ENCODE results near the gene CLK2. TPM values are rescaled to one million over a fixed set of nuclear protein-coding genes. Genes with fewer than 3 reads are reported as not detected.
"Not testable (repeated sequence)": the region's sequence is repeated elsewhere in the genome, so short reads cannot be mapped to it uniquely, and the experiment has no call there.

Gene CLK2
- total RNA-seq, 1 donor from 2014 or later: 22.6 TPM

DNA sequence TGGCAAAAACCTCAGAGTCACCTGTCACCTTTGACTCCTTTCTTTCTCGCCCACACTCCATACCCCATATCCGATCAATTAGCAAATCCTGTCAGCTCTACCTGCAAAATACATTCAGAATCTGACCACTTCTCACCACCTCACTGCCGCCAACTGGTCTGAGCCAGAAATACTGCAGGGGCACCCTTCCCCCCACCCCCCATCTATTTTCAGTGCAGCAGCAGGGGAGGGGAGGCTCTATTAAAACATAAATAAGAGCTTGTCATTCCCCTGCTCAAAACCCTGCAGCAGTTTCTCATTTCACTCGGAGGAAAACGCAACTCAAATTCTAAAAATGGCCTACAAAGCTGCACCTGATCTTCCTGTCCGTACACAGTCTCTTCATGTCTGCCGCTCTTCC lies 24.1 kb upstream of the CLK2 start:
- no peak for ATAC-seq
- no peak for DNase-seq (ENCODE audit: low spot score)

DNA sequence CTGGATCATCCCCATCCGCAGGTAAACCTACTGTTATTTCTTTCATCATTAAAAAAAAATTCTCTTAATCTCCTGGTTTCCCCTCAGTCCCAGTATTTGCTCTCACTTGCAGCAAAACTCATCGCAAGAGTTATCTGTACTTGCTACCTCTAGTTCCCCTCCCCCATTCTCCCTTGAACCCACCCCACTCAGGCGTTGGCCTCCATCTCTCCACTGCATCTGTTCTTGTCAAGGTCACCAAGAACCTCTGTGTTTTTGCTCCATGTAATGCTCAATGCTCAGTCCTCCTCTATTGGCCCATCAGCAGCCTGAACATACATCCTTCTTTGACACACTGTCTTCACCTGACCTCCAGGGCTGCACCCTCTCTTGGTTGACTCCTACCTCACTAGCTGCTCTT lies 23.4 kb upstream of the CLK2 start:
- ATAC-seq: no peak
- DNase-seq (ENCODE audit: low spot score): no peak

DNA sequence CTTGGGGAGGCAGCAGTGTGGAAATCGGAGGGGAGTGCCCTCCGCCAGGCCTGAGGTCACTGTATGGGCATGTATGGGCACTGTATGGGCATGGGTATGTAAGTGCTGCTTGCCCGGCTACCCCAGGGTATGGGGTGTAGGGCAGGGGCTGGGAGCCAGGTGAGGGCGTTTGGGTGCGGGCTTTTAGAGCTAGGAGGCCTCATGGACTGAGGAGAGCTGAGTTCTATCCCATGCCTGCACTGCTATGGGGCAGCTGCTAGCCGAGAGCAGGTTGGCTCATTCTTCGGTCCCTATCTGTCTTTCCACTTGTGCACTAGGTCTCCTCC lies 22.6 kb upstream of the CLK2 start:
- no peak for ATAC-seq
- no peak for DNase-seq (ENCODE audit: low spot score)

DNA sequence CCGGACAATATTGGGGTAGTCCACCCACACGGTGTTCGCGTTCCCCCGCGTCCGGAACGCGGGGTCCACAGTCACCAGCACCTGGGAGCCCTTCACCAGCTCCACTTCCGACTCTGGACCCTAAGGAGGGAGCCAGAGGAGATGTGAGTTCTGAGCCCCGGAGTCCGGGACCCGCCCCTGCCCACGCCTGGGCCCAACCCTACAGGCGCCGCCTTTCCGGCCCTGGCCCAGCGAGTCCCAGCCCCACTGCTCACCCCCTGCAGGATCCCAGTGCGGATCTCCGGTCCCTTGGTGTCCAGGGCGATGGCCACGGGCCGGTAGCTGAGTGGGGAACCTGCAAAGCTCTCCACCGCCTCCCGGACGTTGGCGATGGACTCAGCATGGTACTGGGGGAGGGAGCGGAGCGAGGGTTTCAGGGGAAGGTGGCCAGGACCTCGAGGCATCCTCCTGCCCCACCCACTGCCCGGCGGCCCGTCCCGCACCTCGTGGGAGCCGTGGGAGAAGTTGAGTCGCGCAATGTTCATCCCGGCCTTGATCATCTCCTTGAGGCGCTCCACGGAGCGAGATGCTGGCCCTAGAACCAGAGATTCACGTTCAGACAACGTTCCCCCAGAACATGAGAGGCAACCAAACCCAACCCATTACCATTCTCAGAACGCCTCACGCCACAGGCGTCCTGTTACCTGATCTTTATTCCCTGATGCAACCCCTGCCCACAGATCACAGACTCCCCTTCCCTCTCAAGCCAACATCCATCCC lies 22.1 kb upstream of the CLK2 start:
- DNase-seq (ENCODE audit: low spot score): no peak
- no peak for ATAC-seq

DNA sequence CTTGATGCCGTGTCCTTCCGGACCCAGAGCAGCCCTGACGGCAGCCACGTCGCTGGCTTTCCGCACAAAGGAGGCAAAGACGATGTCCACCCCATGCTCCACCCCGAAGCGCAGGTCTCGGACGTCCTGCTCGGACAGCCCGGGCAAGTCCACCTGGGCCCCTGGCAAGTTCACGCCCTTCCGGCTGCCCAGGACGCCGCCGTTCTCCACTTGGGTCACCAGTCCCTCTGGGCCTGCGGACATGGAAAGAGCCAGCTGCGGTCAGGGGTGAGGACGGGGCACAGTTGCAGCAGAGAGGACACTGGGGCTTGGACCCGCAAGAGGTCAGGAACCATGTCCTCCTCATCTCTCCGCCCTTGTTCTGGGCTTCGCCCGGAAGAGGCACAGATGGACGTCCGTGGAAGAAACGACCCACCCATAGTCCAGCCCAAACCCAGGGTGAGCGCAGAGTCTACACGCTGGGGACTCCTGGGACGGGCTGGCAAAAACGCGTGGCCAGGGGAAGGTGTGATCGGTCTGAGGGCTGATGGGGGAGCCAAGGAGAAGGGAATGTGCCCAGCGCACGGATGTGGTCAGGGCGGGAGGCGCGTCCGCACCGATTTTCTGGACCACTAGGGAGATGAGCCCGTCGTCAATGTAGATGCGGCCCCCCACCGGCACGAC lies 21.3 kb upstream of the CLK2 start:
- ATAC-seq (no peak), DNase-seq (ENCODE audit: low spot score) (no peak)

DNA sequence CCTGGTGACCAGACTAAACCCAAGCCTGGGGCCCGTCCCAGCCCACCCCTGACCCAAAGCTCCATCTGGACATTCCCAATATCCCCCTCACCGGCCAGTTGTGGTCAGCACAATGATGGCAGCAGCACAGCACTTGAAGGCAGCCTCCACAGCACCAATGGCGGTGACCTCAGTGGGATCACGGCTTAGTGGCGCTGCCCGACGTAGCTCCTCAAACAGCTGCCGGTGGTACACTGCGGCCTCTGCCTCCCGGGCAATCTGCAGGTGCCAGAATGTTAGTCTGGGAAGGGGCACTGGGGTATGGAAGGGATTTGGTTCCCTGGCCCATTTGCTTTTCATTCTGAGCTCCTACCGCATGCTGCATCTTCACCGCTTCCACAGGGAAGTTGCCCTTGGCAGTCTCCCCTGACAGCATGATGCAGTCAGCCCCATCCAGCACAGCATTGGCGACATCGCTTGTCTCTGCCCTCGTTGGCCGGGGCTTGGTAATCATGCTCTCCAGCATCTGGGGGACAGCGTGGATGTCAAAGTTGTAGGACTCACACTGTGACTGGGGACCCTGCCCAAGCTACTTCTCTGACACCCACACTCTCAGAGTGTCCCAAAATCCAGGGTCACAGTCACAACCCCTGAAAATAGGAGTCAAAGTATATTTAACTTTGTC lies 19.9 kb upstream of the CLK2 start:
- no peak for DNase-seq (ENCODE audit: low spot score)
- ATAC-seq: no peak

DNA sequence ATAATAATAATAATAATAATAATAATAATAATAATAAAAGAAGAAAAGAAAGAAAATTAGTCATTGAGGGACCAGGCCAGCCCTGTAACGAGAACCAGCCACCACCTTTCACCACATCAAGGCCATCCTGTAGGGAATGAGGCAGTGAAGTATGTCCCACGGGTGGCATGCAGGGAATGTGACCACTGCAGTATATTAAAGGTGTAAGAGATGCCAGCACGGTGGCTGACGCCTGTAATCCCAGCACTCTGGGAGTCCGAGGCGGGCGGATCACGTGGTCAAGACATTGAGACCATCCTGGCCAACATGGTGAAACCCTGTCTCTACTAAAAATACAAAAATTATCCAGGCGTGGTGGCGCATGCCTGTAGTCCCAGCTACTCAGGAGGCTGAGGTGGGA lies 17.7 kb upstream of the CLK2 start:
- not testable (repeated sequence) for DNase-seq (ENCODE audit: low spot score); ATAC-seq

DNA sequence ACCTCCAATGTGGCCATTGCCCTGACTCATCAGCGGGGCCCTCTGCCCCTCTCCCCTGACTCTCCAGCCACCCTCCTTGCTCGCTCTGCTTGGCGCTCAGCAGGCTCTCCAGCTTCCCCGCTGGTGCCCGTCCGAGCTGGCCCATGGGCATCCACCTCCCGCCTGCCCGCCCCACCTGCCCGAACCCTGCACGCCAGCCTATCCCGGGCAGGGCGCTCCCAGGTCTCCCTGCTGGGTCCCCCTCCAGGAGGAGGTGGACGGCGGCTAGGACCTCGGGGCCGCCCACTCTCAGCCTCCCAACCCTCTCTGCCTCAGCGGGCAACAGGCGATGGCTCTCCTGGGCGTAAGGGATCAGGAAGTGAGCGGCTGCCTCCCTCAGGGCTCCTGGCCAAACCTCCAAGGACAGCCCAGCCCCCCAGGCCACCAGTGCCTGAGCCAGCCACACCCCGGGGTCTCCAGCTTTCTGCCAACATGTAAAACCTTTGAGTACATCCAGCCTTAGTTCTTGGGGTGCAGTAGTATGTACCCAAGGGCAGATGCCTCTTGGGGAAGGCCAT lies 14.8 kb upstream of the CLK2 start:
- DNase-seq (ENCODE audit: low spot score) (no peak), ATAC-seq (peak; percentile 13)

DNA sequence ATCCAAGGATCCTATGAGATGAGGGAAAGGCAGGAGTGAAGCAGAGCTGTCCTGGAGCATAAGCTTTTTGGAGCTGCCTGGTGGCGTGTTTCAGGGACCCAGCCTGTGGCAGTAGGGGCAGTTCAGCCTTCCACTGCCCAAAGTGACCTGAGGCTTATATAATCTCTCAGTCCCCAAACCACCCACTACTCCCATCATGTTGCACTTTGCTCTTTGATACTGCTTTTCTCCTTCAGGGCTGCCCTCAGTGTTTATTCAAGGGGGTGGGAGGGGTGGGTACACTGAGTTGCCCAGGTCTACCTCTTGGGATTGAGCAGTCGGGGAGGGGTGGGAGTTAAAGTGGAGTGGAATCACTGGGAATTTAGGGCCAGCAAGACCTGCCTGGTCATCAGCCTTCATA lies 13.2 kb upstream of the CLK2 start:
- ATAC-seq (peak; percentile 69), DNase-seq (ENCODE audit: low spot score) (no peak)

DNA sequence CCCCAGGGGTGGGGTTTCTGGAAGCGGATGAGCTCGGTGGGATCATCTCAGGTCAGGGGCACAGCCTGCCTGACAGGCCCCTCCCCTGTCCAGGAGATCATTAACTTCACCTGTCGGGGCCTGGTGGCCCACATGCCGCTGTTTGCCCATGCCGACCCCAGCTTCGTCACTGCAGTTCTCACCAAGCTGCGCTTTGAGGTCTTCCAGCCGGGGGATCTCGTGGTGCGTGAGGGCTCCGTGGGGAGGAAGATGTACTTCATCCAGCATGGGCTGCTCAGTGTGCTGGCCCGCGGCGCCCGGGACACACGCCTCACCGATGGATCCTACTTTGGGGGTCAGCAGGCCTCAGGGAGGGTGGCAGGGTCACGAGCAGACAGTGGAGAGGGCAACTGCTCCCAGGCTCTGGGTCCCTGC lies 12.3 kb upstream of the CLK2 start:
- no peak for DNase-seq (ENCODE audit: low spot score)
- peak; percentile 8 for ATAC-seq

DNA sequence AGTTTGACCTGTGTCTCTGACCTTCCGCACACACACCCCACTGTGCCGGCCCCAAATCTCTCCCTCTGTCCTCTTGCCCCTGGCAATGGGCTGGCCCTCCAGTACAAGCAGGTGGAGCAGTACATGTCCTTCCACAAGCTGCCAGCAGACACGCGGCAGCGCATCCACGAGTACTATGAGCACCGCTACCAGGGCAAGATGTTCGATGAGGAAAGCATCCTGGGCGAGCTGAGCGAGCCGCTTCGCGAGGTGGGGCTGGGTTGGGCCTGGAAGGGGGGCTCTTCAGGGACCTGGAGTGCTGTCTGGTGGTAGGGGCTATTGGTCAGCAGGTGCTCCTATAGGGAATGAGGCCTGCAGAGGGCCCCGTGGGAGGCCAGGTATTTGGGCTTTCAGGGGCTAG lies 11.8 kb upstream of the CLK2 start:
- no peak for DNase-seq (ENCODE audit: low spot score)
- ATAC-seq: no peak

DNA sequence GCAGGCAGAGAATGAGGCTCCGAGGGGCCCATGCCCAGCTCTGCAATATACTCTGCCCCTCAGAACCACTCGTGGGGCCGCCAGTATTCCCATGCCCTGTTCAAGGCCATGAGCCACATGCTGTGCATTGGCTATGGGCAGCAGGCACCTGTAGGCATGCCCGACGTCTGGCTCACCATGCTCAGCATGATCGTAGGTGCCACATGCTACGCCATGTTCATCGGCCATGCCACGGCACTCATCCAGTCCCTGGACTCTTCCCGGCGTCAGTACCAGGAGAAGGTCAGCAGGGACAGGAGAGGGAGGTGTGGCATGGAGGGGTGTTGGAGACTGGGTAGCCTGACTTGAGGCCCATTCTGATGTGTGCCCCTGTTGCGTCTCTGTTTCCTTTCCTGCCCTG lies 11.2 kb upstream of the CLK2 start:
- DNase-seq (ENCODE audit: low spot score) (no peak), ATAC-seq (no peak)

DNA sequence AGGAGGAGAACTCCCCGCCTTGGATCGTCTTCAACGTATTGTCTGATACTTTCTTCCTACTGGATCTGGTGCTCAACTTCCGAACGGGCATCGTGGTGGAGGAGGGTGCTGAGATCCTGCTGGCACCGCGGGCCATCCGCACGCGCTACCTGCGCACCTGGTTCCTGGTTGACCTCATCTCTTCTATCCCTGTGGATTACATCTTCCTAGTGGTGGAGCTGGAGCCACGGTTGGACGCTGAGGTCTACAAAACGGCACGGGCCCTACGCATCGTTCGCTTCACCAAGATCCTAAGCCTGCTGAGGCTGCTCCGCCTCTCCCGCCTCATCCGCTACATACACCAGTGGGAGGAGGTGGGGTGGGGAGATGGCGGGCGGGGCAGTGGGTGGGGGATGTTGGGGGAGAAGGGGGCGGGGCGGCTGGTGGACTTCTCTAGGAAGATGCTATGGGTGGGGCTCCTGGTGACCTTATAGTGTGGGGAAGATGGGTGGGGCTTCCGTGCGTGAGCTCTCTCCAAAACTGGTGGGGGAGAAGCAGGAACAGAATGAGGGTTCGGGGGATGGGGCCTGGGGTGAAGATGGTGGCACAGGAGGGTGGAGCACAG lies 9.3 kb upstream of the CLK2 start:
- ATAC-seq: no peak
- no peak for DNase-seq (ENCODE audit: low spot score)

DNA sequence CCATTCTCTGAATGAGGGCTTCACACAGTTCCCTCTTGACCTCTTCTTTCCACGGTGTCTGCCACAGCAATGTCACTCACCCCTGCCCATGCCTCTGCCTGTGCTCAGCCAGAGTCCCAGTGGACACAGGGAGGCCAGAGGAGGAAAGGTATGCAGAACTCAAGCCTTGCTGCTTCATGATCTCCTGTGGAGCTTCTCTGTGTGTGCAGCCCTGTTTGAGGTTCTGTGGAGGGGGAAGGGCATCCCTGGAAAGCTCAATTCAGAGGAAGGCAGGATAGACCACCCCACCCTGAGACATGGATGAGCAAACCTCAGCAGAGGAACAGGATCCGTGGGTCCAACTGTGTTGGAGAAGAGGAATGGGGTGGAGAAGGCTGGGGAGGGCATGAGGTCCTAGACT lies 6.0 kb upstream of the CLK2 start:
- ATAC-seq (no peak), DNase-seq (ENCODE audit: low spot score) (no peak)

DNA sequence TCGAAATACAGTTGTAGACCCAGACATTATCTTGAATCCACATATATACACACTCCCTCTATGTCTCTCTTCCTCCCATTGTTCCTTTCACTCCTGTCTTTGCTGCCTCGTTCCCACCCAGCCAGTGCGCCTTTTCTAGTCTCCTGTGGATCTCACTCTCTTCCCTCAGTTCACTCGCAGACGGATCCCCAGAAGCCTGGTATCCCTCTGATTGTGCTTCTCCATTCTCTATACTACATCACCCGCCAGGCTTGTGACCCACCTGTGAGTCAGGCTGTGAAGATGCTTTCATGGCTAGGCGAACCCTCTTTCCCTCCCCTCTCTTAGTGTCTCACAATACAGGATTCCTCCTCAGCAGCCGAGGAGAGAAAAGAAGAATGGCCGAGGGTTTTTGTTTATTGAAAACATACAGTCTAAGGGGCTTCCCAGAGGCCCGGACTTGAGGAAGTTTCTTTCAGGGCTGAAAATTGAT lies 5.4 kb upstream of the CLK2 start:
- no peak for DNase-seq (ENCODE audit: low spot score)
- no peak for ATAC-seq

DNA sequence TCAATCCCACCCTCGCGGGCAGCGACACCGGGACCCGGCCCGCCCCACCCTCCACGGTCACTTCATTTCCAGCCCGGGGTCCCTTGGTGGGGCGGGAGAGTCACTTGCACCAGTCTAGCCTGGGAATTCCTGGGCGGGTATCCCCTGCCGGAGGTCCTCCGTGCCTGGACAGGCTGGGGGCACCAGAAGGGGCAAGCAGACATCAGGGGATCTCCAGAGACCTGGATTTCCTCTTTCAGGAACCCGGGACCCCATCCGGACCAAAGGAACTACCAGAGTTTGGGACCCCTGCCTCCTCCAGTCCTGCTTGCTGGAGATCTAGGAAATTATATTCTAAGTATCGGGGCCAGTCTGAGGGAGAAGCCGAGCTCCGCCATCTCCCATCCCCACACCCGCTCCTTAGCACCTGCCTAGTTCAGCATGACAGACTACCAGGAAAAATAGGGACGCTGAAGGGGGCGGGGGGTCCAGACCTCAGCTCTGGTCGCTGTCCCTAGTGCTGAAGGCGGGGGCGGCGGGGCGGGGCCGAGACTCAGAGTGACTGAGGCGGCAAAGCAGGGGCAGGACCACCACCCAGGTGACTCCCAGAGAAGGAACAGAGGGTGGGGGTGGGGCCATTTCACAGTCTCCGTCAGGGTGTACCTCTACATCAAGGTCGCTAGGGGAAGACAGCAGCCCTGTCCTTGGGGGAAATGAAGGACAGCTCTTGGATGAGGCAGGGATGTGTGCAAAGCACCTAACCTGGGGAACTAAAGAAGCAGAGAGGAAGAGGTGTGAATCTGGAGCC lies 4.8 kb upstream of the CLK2 start:
- DNase-seq (ENCODE audit: low spot score): no peak
- ATAC-seq: peak; percentile 7

DNA sequence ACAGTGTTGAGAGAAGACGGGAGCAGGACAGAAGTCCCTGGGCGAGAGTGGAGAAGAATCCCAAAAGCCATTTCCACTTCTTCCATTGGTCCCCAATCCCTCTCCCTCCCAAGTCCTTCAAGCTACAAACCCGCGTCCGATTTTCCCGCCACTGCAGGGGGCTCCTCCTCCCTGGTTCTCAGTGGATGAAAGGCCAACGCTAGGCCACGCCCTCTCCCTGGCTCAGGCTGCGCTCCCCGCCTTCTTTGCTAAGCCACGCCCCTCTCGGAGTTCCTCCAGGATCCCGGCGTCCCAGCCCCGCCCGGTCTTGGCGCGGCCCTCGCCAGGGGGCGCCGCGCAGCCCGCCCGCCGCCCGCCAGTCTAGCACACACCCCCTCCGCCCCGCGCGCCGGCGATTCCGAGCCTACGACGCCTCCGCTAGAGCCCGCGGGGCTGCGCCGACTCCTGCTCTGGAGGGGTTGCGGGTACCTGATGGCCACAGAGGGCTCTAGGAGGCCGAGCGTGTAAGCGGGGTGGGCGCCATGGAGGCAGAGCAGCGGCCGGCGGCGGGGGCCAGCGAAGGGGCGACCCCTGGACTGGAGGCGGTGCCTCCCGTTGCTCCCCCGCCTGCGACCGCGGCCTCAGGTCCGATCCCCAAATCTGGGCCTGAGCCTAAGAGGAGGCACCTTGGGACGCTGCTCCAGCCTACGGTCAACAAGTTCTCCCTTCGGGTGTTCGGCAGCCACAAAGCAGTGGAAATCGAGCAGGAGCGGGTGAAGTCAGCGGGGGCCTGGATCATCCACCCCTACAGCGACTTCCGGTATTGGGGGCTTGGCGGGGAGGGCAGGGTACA lies 4.0 kb upstream of the CLK2 start, which contains the start of gene HCN3:
Gene HCN3 (plus strand): TSS at position 394 of the 832 bp plus-strand sequence. CDS start 128 bp downstream, at position 522.
- peak; percentile 86 for ATAC-seq
- peak; percentile 98 for DNase-seq (ENCODE audit: low spot score)

DNA sequence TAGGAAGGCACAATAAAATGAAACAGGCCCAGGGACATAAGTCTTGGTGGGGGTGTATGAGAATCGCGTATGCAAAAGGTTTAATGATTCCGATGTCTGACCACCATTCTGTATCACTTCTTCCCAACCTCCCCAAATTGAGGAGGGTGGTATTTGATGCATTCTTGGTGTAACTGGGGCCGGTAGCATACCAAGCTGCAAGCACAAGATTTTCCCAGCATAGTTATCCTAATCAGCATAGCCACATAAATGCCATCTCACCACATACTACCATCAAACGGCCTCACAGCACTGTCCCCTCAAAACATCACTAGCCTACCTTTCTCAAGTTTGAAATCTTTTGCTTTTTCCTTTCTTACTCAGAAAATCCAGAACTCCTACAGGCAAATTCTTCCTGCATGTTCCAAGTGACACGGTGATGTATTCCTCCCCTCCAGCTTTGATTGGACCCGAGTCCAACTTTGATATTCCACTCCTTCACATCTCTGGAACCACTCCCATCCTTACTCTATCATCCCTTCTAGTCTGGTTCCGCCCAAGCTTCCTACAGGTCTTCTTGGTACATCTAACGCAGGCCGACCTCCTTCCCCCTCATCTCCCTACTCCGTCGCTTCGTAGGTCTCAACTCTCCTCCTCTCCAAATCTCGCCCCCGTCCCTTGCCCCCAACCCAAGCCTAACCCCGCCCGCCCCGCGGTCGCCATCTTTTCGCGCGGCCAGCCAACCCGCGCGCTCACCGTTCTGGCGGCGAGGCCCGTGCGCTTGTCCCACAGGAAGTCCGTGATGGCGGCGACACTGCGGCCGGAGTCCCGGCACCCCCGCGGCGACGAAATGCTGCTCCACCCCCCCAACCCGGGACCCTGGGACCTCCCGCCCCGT lies 600 bp downstream of the CLK2 start:
- no peak for DNase-seq (ENCODE audit: low spot score)
- ATAC-seq: peak; percentile 33

DNA sequence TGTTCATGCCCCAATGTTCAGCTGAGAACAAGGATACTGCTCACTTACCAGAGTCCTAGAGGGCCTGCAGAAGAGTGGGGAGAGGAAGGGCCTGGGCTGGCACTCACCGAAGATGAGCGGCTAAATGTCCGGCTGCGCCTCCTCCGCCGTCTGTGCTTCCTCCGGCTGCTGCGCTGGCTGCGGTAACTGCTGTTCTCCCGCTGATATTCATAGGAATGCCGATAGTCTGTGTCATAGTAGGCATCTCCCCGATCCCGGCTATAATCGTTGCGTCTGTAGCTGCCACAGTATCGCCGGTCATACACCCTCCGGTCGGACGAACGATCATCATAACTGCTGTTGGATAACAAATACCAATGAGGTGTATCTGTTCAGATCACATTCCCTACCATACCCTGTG lies 3.9 kb downstream of the CLK2 start:
- DNase-seq (ENCODE audit: low spot score): no peak
- no peak for ATAC-seq

All from left lobe of liver (tissue), 2 donors.